GM20000 (cell line): ENCODE data around the gene VRTN.

Source experiments
- DNase-seq: peaks from one replicate; pipeline ENCODE4 v3.0.0; 2012; ENCODE audit warnings: low spot score
- TF ChIP-seq, protein P1 (sequence below): IDR thresholded peaks from 2 replicates; pipeline ENCODE4 v1.5.1; 2012; ENCODE audit warnings: mild to moderate bottlenecking, control low read depth; ENCODE audit errors: extremely low read depth, missing control alignments

Gene VRTN, protein sequence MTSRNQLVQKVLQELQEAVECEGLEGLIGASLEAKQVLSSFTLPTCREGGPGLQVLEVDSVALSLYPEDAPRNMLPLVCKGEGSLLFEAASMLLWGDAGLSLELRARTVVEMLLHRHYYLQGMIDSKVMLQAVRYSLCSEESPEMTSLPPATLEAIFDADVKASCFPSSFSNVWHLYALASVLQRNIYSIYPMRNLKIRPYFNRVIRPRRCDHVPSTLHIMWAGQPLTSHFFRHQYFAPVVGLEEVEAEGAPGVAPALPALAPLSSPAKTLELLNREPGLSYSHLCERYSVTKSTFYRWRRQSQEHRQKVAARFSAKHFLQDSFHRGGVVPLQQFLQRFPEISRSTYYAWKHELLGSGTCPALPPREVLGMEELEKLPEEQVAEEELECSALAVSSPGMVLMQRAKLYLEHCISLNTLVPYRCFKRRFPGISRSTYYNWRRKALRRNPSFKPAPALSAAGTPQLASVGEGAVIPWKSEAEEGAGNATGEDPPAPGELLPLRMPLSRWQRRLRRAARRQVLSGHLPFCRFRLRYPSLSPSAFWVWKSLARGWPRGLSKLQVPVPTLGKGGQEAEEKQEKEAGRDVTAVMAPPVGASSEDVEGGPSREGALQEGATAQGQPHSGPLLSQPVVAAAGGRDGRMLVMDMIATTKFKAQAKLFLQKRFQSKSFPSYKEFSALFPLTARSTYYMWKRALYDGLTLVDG

DNA sequence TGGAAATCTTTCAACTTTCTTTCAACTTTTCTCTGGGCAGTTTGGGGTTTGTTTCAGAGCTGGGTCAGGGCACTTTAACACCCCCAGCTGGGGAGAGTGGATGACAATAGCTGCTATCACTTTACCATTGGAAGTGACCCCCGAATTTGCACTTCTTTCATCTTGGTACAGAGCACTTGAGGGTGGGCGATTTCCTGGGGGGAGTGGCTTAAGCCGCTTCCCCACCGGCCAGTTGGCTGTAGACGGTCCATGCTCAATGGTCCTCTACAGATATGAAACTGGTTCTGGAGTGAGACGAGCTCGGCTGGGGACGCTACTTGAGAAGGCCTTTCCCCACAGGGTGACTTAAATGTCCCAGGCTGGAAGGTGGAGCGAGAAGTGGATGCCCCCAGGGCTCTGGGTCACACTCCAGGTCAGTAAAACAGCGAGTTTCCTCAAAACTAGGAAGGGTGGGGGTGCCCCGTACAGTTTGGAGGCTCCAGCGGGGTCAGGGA is at the start of gene VRTN:
Gene VRTN (plus strand): TSS at position 231 of the 494 bp plus-strand sequence. CDS start 8,313 bp downstream, outside the sequence.
- no peak for DNase-seq
- TF ChIP-seq, protein P1, sequence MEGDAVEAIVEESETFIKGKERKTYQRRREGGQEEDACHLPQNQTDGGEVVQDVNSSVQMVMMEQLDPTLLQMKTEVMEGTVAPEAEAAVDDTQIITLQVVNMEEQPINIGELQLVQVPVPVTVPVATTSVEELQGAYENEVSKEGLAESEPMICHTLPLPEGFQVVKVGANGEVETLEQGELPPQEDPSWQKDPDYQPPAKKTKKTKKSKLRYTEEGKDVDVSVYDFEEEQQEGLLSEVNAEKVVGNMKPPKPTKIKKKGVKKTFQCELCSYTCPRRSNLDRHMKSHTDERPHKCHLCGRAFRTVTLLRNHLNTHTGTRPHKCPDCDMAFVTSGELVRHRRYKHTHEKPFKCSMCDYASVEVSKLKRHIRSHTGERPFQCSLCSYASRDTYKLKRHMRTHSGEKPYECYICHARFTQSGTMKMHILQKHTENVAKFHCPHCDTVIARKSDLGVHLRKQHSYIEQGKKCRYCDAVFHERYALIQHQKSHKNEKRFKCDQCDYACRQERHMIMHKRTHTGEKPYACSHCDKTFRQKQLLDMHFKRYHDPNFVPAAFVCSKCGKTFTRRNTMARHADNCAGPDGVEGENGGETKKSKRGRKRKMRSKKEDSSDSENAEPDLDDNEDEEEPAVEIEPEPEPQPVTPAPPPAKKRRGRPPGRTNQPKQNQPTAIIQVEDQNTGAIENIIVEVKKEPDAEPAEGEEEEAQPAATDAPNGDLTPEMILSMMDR, result no peak

DNA sequence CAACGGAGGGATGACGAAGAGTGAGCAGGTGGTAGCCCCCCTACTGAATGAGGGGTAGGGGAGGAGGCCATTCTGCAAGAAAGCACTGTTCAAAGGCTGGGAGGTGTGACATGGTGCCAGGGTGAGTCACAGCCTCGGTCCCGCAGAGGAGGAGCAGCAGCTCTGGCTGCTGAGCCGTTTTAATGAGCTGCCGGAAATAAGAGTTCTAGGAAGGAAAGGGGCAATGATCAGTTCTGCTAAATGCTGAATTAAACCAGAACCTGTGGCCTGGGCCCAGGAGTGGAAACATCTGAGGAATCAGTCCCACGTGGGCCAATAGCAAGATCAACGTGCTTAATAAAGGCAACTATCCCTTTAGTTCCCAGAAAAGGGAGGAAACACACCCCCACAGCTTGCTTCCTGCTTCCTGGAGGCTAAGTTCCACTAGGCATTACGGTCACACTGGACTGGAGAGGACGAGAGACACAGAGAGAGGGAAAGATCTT is 49.2 kb upstream of the VRTN start:
- TF ChIP-seq, protein P1, result no peak
- no peak for DNase-seq

DNA sequence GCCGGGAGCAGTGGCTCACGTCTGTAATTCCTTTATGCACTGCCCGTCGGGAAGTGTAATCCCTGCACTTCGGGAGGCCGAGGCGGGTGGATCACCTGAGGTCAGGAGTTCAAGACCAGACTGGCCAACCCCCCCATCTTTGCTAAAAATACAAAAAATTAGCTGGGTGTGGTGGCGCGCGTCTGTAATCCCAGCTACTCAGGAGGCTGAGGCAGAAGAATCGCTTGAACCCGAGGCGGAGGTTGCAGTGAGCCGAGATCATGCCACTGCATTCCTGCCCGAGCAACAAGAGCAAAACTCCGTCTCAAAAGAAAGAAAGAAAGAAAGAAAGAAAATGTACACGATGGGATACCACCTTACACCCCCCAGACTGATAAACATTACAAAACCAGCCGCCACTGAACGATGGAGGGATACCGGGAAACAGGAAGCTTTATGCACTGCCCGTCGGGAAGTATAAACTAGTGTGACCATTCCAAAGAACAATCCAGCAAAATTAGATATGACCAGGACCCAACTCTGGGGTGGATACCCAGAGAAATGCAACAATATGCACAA is 46.6 kb upstream of the VRTN start:
- TF ChIP-seq, protein P1, result no peak
- DNase-seq, result no peak

DNA sequence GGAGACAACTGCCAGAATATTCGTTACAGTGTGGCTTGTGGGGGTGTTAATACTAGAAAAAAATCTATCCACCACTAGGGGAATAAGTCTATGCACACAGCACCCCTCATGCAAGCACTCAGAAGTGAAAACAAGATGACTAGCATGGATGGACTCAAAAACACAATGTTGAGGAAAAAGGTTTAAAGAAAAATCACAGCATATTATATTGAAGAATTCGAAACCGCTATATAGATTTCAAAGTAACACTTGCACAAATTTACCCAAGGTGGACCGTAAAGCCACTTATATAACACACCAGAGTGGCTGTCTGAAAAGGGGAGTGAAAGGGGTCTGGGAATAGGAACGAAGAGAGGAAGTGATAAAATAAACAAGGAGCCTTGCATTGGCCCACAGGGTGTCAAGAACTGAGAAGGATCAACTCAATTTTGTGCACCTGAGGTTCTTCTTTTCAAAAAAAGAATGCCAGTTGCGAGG is 46.1 kb upstream of the VRTN start:
- DNase-seq, result peak; percentile 73
- TF ChIP-seq, protein P1, result no peak

DNA sequence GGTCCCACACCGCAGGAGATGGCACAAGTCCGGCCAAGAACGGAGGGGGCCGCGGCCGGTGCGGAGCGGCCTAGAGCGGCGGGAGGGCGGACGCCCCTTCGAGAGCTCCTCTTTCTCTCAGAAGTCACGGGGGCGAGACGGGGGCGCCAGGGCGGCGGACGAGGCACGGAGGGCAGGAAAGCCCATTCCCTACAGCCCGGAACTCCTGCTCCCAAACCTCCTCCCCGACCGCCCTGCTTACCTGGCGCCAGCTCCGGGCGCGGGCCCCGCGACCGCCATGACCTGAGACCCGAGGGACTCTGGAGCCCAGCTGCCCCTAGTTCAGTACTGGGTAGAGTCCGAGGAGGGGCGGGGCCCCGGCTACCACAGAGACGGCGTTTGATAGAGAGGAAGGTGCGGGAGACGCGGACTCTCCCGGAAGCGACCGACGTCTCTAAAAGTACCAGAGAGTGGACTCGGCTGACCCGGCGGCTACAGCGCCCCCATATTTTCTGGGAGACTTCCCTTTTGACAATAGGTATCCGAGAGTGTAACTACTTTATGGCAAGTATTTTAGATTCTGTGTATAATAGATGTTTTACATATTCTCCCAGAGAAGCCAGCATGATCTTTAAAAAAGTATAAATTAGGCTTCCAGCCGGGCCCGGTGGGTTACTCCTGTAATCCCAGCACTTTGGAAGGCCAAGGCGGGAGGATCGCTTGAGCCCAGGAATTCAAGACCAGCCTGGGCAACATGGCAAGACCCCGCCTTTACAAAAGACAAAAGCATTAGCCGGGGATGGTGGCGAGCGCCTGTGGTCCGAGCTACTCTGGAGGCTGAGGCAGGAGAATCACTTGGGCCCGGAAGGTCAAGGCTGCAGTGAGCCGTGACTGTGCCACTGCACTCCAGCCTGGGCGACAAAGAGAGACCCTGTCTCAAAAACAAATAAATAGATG is 45.4 kb upstream of the VRTN start, which contains the start of gene ABCD4:
Gene ABCD4 (minus strand): TSS at position 301 of the 936 bp plus-strand sequence. CDS start 22 bp downstream, at position 279.
- TF ChIP-seq, protein P1, result peak; percentile 26
- DNase-seq, result peak; percentile 91

DNA sequence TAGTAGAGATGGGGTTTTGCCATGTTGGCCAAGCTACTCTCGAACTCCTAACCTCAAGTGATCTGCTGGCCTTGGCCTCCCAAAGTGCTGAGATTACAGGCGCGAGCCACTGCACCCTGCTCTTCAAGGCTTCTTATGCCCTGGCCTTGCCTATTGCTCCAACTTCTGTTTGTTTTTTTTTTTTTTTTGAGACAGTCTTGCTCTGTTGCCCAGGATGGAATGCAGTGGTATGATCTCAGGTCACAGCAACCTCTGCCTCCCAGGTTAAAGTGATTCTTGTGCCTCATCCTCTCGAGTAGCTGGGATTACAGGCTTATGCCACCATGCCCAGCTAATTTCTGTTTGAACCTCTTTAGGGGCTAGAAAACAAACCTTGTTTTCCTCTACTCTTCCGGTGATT is 39.6 kb upstream of the VRTN start:
- TF ChIP-seq, protein P1, result no peak
- no peak for DNase-seq
